HUDEP-2 (cell line): ENCODE measurements around the gene SNX7.

ENCODE experiments used
- DNase-seq, 76 experiments: peaks; one replicate each; lab custom pipeline; 2025; ENCODE audit not compliant: unreplicated experiment in 76 of 76; lab: John Stamatoyannopoulos, UW

SNX7 gene

GRCh38 chr1:98763488-98764150, 102.1 kb downstream of the SNX7 start:
- DNase-seq: no peak

- DNase-seq: no peak
Observed at GRCh38 chr1:98764485-98764884, 103.0 kb downstream of the SNX7 start.

- DNase-seq: no peak
Observed at GRCh38 chr1:98766255-98766654, 104.7 kb downstream of the SNX7 start.

GRCh38 chr1:98769162-98769561, 107.6 kb downstream of the SNX7 start:
- DNase-seq: no peak

- DNase-seq: no peak
Observed at GRCh38 chr1:98781906-98782305, 120.4 kb downstream of the SNX7 start.

- DNase-seq: no peak
Observed at GRCh38 chr1:98783821-98784220, 122.3 kb downstream of the SNX7 start.

GRCh38 chr1:98791498-98791897, 130.0 kb downstream of the SNX7 start:
- no peak for DNase-seq

GRCh38 chr1:98792123-98792522, 130.6 kb downstream of the SNX7 start:
- no peak for DNase-seq

- no peak for DNase-seq
Observed at GRCh38 chr1:98793136-98793535, 131.6 kb downstream of the SNX7 start.

GRCh38 chr1:98794196-98794886, 132.8 kb downstream of the SNX7 start:
- peak in 14 of 76 experiments; percentile 1 to 42 (median 10) for DNase-seq

- DNase-seq: no peak
Observed at GRCh38 chr1:98796049-98796448, 134.5 kb downstream of the SNX7 start.

- no peak for DNase-seq
Observed at GRCh38 chr1:98797506-98797905, 136.0 kb downstream of the SNX7 start.
